Right lung (tissue), 5 donors: ENCODE data around the gene PRPSAP1. TPM values are rescaled to one million over a fixed set of nuclear protein-coding genes. Genes with fewer than 3 reads are reported as not detected.

Experiments
- DNase-seq, 2 donors: peaks; one replicate each; pipeline ENCODE4 v3.0.0-alpha.2; 2013
- polyA plus RNA-seq, 5 donors: library from polyadenylated mRNA; unstranded; fragments of 120-200 nt; gene quantifications; one replicate each; pipeline versions ENCODE4 v1.2.1 to v1.2.3, GENCODE V29; 2013; ENCODE audit warnings: inconsistent platforms in 1 of 5, low replicate concordance in 1 of 5; ENCODE audit not compliant: insufficient read length in 5 of 5, insufficient read depth in 1 of 5

The PRPSAP1 gene
- polyA plus RNA-seq, 5 donors = 76.4 to 93.8 (median 82.5) TPM

GRCh38 chr17:76278952-76279741 is 74.6 kb downstream of the PRPSAP1 start:
- peak; percentile 76 to 84 for DNase-seq

- no peak for DNase-seq
These were observed 75.3 kb downstream of the PRPSAP1 start for GRCh38 chr17:76278268-76278908.

GRCh38 chr17:76277300-76278267 is 76.1 kb downstream of the PRPSAP1 start:
- DNase-seq = no peak

GRCh38 chr17:76276461-76277299 is 77.0 kb downstream of the PRPSAP1 start:
- DNase-seq = no peak

GRCh38 chr17:76276069-76276431 is 77.7 kb downstream of the PRPSAP1 start:
- no peak for DNase-seq

- no peak for DNase-seq
These were observed 78.2 kb downstream of the PRPSAP1 start for GRCh38 chr17:76275382-76276068.

GRCh38 chr17:76274112-76274956 is 79.4 kb downstream of the PRPSAP1 start:
- DNase-seq = no peak

- DNase-seq = no peak
These were observed 80.1 kb downstream of the PRPSAP1 start for GRCh38 chr17:76273445-76274111.

GRCh38 chr17:76272541-76273444 is 80.9 kb downstream of the PRPSAP1 start:
- DNase-seq = no peak

- DNase-seq = peak in 1 of 2 donors; percentile 55
These were observed 81.8 kb downstream of the PRPSAP1 start for GRCh38 chr17:76271669-76272540.

- no peak for DNase-seq
These were observed 82.7 kb downstream of the PRPSAP1 start for GRCh38 chr17:76270770-76271668.

- DNase-seq = no peak
These were observed 83.6 kb downstream of the PRPSAP1 start for GRCh38 chr17:76270127-76270592.

- no peak for DNase-seq
These were observed 84.4 kb downstream of the PRPSAP1 start for GRCh38 chr17:76268991-76269981.

- DNase-seq = no peak
These were observed 85.5 kb downstream of the PRPSAP1 start for GRCh38 chr17:76268015-76268749.
